ENCODE measurements around the gene LRRC28.
"Not testable (repeated sequence)": the region's sequence is repeated elsewhere in the genome, so short reads cannot be mapped to it uniquely, and the experiment has no call there.

LRRC28 gene

DNA sequence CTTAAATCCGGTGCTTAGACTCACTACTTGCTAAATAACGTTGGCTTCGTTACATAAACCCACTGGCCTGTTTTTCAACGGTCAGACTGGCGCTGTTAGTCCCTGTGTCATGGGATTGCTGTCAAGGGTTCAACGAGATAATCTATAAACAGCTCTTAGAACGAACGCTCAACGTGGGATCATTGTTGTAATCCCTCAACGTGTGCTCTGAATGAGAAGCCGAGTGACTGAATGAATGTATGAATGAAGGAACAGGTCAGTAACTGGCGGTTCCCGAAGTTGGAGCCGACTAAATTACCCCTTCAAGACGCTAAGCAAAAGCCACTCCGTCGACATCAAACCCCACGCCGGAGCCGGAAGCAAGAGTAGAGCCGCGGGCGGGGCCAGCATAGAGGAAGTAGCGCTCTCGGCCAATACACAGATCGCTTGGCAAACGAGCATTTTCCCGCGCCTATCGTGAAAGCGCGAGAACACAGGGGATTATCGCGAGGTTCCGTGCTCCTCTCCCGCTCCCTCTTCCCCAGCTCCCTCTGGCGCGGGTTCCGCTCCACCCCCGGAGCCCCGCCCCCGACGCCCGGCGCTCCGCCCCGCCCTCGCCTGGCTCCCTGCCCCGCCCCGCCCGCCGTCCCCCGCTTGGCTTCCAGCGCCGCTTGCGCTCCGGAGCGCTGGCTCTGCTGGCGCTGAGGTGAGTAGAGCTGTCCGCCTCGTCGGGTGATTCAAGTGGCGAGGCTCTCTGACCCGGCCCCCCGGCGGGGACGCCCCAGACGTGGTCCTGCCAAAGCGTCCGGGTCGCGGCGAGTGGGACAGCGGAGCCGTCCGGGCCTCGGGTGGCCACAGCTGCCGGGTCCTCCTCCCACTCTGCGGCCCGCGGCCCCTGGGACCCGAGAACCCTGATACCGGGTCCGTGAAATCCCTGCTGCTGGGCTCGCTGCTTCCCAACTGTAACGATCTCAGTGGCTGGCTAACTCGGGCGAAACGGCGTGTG is at the start of gene LRRC28:
Gene LRRC28, plus strand, starts transcription at position 625 of the 985 bp plus-strand sequence. CDS start 4,477 bp downstream, outside the sequence.
- DNase-seq: peak; percentile 99

DNA sequence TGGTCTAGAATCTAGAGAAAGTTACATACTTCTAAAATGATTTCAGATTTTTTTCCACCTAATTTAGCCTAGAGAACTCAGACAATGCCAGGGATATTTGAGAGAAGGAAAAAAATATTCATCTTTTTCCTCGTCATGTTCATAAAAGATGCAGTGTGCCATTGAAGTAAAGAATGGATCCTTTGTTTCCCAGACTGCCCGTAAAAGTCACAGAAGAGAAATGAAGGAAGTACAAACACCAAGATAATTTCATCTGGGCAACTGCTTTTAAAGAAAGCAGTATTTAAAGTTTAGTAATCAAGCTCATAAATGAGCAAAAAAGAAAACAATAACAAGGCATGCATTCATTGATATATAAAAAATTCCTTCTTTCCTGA is 49.1 kb upstream of the LRRC28 start:
- no peak for DNase-seq

DNA sequence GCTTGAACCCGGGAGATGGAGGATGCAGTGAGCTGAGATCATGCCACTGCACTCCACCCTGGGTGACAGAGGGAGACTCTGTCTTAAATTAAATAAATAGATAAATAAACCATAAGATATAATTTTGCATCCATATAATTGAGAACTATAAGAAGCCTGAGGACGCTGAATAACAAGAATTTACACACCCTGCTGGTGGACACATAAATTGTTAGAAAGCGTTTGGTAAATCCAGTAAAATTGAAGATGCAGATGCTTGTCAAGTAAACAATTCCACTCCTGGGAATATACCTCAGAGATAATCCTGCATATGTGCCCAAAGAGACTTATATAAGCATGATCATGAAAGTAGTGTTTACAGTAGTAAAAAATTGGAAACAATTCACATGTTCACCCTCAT is 43.6 kb upstream of the LRRC28 start:
- no peak for DNase-seq

DNA sequence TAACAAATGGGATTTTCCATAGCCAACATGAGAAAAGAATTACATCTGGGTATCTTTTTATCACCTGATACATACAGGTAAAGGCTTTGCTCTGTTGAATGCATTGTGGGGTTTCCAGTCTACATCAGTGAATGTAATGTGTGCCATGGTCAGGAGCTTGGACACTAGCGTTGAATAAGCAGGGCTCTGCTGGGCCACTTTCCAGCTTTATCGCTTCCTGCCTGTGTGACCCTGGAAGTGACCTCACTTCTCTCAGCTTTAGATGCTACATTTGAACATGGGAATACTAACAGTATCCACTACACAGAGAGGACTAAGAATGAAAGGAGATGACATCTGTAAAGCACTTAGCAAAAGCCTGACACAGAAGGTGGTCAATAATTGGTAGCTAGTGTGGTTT is 42.0 kb upstream of the LRRC28 start:
- no peak for DNase-seq

DNA sequence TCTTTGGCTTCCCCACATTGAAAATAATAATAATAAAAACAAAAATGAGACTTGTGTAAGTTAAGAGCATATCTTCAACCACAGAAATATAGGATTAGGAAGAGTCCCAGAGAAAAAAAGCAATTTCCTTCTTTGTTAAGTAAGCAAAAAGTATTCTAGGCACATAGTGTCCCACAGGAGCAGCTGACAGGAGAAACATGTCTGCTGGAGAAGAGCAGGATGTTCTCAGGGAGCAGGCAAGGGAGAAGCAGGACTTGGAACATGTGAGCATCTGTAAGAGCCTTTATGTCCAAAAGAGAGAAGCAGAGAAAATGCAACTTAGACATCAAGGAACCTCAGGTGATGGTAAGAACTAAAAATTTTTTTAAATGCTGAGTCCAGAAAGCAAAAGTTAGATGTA is 40.9 kb upstream of the LRRC28 start:
- no peak for DNase-seq

DNA sequence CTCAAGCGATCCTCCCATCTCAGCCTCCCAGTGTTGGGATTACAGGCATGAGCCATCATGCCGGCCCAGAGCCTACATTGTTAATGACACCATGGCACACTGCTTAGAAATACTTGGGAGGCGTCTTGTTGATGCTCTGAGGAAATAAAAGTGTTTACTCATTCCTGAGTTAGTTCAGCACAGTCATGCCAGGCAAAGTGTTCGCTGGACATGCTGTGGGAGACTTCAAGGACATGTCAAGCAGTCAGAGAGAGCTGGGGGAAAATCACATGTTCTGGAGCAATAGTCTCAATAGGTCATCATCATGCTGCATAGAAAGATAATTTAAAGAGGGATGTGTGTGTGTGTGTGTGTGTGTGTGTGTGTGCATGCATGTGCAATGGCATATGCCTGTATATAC is 39.4 kb upstream of the LRRC28 start:
- no peak for DNase-seq

DNA sequence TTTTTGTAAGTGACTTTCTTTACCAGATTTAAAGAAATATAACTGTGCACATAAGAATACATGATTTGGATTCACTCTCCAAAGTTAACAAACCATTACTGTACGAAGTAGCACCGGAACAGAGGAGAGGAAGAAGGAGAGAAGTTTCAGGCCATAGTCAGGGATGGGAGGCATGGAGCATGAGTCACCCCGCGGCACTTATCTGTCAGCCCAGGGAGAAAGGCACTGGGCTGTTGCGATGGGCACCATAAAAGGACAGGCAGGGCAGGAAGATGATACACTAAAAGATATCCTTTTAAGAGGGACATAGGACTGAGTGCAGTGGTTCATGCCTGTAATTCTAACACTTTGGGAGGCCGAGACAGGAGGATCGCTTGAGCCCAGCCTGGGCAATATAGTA is 38.9 kb upstream of the LRRC28 start:
- DNase-seq: no peak

DNA sequence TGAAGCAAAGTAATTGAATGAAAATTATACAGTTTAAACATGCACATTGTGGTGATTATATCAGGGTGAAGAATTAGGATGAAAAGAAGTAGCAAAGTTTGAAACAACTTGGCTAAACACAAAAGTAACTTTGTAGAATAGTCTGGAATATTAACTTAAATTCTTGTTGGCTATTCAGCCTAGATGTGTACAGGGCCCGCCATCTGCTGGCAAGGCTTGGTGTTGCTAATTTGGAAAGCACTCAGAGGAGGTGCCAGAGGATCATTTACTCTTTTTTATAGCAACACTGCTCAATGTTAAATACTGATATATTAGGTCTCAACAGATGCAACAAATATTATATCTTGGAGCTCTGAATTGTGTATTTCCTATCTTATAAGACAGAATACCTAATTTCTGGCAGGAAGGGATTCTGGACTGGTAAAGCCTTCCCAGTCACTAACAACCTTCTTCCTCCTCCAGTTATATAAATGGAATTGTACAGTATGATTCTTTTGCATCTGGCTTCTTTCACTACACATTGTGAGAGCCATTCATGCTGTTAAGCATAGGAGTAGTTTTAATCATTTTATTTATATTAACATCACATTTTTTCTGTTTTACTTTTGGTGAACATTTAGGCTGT is 38.0 kb upstream of the LRRC28 start:
- DNase-seq: peak; percentile 9

DNA sequence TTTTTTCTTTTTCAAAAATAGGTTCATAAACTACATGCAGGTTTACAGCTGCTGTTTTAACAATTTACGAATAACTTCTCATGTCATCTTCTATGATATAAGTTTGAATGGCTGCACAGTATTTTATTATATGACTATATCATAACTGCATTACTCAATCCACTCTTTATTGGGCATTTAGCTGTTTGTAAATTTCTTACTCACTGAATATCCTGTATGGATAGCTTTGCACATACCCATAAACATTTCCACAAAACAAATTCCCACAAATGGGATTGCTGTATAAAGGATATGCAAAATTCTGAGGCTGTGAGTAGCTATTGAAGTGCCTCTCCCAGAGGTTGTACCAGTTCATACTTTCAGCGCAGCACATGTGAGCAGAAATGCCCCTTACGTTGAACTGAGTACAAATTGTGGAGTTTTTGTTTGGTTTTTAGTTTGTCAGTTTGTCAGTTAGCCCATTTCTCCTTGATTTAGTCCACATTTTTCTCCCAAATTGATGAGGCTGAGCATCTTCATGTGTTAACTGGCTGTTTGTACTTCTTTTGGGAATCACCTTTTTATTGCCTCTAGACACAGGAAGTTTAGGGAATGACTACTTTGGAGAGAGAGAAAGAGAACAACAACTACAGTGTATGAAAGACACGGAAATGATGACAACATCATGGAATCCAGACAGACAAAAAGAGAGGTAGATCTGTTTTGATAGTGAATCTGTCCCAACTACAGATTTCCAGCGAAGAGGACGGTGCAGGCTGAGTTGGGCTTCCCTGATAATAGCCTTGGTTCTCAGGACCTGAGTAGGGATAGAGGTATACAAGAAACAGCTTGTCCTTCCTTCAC is 26.7 kb upstream of the LRRC28 start:
- no peak for DNase-seq

DNA sequence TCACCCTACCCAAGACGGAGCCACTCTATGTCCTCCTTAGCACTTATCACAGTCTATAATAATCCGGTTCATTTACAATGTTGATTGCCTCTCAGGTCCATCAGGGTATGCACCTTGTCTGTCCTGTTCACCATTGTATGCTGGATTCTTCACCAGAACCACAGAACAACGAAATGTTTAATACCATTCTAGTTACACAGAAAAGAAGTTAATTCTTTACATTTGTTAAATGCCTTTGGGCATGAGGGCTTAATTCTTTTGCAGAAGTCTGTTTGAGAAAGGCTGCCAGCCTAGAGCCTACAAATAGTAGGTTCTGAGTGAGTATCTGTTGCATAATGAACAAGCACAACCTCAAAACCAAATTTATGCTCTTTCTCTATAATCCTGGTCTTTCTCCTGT is 24.5 kb upstream of the LRRC28 start:
- no peak for DNase-seq

DNA sequence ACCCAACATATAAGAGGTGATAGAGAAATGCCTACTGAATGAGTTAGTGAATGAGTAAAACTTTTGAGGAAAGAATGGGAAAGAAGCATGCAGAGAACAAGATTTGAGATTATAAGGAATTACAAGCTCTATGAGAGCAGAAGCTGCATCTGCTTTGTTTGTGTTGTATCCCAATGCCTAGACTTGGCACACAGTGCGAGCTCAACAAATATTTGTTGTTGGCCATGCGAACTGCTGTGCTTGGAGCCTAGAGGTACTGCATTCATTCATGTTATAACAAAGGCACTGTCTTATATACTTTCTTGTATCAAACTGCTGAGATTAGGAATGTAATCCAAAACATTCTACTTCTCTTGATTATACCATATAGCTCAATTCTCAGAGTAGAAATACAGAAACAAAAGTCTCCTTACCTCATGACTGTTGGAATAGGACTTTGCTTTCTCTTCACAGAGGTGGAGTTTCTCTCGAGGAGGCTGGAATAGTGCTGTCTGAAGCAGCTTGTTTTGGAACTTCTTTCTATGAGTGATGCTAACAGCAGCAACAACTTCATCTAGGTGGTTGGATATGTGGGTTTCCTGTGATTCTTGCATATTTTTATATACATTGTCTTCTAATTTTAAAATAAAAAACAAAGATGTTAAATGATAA is 23.0 kb upstream of the LRRC28 start:
- DNase-seq: no peak

DNA sequence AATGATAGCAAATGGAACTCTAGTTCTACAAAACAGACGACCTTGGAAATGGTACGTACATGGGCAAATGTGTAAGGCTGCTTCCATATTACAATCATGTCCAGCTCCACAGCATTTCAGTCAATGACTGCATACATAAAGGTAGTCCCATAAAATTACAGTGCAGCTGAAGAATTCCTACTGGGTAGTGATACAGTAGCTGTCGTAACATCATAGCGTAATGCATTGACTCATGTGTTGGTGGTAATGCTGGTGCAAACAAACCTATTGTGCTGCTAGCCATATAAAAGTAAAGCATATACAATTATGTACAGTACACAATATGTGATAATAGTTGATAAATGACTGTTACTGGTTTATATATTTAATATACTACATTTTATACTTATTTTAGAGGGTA is 20.4 kb upstream of the LRRC28 start:
- no peak for DNase-seq

DNA sequence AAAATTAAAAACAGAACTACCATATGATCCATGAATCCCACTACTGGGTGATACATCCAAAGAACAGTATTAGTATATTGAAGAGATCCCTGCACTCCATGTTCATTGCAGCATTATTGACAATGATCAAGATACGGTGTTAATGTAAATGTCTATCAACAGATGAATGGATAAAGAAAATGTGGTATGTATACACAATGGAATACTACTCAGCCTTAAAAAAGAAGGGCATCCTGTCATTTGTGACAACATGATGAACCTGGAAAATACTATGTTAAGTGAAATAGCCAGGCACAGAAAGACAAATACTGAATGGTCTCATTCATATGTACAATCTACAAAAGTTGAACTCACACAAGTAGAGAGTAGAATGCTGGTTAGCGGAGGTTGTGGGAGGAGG is 18.5 kb upstream of the LRRC28 start:
- no peak for DNase-seq

DNA sequence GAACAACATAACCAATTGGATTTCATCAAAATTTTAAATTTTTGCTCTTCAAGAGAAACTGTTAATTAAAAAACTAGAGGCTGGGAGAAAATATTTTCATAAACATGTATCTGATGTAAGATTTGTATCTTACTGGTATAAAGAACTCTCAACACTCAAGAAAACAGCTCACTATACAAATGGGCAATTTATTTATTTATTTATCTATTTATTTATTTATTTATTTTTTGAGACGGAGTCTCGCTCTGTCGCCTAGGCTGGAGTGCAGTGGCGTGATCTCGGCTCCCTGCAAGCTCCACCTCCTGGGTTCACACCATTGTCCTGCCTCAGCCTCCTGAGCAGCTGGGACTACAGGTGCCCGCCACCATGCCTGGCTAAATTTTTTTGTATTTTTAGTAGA is 17.1 kb upstream of the LRRC28 start:
- not testable (repeated sequence) for DNase-seq

DNA sequence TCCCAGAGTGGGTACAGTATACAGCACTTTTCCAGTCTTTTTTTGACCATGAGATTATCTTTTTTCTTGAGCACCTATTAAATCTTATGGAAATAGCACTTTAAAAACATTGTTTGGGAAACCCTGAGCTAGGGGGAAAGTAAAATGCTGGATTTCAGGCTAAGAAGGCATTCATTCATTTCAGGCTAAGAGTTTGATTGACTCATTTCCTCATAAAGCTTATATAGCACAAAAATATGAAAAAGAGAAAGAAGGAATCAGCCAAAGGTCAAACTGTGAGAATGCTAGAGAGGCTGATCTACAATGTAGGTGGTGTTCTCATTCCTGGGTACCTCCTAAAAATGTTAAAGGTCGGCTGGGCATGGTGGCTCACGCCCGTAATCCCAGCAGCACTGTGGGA is 12.4 kb upstream of the LRRC28 start:
- no peak for DNase-seq

DNA sequence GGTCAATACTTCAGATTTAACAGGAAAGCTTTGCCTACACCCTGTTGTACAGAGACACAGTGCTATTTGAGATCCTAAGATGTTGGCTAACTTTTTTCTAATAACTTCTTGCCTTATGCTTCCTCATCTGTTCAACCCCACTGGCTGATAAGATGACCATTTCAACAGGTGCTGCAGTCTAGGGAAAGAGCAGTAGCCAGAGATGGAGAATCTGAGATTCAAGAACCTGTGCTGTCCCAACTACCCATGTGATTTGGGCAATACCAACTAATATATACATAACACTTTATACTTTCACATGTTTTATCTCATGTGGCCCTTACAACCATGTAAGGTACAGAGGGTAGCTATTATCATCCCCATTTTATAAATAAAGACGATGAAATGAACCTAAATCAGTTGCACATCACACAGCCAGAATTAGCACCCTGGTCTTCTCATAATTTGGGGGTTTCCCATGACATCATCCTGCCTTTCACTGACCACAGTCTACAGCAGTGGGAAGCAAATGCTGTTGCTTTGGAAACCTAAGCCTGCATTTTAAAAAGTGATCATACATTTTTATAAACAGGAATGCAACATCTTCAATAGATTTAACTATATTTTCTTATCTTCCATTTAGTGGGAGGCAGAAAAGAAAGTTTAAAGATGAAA is 11.6 kb upstream of the LRRC28 start:
- DNase-seq: no peak

DNA sequence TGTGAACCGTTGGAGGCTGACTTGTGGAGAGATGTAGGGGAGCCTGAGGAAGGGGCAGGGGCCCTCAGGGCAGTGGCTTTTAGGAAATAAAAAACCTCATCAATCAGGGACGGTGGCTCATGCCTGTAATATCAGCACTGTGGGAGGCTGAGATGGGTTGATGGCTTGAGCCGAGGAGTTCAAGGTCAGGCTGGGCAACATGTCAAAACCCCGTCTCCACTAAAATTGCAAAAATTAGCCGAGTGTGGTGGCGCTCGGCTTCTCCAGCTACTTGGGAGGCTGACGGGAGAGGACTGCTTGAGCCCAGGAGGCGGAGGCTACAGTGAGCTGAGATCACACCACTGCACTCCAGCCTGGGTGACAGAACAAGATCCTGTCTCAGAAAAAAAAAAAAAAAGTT is 9.5 kb upstream of the LRRC28 start:
- DNase-seq: no peak

DNA sequence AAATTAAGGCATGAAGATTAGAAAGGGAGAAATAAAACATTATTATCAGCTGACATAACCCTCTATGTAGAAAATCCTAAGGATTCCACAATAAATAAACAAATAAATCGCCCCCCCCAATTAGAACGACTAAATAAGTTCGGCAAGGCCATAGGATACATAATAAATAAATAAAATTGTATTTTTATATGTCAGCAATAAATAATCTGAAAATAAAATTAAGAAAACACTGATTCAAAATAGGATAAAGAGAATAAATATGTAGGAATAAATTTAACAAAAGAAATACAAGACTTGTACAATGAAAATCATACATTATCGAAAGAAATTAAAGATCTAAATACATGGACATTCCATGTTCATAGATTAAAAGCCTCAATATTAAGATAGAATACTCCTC is 7.0 kb upstream of the LRRC28 start:
- DNase-seq: no peak

DNA sequence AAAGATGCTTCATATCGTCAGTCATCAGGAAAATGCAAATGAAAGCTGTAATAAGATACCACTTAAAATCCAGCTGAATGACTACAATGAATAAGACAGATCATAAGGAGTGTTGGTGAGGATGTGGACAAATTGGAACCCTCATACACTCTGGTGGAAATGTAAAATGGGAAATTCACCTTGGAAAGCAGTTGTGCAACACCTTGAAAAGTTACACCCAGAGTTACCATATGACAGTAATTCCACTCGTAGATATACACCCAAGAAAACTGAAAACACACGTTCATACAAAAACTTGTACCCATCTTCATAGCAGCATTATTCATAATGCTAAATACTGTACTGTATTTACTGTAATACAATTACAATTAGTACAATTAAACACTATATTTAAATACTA is 4.2 kb upstream of the LRRC28 start:
- DNase-seq: no peak

DNA sequence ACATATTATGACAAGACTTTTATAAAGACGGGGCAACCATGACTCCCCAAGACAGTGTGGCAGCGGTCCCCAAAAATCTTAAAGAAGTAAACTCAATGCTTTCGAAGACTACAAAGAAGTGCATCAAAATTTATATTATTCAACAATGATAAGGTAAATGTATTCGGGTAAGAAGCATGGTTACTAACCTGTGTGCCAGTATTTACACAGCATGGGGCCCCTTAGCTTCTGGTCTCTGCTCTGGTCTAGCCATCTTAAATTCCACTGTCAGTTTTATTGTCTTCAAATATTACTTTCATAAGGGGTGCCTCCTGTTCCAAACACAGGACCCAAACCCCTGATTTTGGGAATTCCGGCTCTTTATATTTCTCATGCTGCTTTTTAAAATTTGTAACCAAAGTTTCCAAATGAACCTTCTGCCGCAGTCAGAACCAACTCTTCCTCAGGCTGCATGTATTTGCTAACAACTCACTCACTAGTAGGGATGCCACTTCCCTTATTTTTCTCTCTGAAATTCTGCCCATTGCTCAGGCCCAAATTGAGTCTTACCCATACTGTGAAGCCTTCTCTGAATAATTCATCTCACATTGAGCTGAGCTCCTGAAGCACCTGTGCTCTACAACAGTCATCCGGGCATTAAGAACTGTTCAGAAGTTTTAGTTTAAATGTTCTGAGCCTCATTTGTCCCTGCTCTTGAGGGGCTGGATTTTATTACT is 3.1 kb upstream of the LRRC28 start:
- no peak for DNase-seq

DNA sequence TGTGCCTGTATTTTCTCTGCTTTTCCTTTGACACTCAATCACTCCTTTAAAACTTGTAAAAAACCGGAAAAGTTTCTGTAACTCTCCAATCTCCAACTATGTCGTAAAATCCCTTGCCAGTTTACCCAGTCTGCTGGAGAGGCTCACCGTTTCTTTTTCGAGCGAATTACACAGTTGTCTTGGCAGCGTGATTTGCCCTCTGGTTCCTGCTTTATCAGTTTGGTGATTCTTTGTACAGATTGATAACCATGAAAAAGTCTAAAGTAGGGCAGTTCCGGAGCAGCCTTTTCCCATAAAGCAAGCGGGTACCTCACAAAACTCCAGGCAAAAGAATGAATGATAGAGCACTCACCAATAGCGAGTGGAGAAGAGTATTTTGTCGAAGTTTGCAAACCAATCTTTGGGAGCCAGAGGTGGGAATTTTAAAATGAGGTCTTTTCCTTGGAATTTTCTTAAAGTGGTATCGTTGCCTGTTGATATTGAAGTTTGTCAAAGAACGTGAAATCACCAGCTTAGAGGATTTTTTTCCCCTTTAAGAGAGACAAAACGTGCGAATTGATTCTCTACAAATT is 1.9 kb upstream of the LRRC28 start, which contains the start of gene TTC23:
Gene TTC23, minus strand, starts transcription at position 312 of the 572 bp plus-strand sequence. CDS start 20,869 bp downstream, outside the sequence.
- DNase-seq: no peak

Data from NCI-H2171 (cell line).